ENCODE data around the gene ANKZF1. TPM values are rescaled to one million over a fixed set of nuclear protein-coding genes. Genes with fewer than 3 reads are reported as not detected.

Gene ANKZF1
- total RNA-seq, 1 donor from 2014 or later = 46.3 TPM

DNA sequence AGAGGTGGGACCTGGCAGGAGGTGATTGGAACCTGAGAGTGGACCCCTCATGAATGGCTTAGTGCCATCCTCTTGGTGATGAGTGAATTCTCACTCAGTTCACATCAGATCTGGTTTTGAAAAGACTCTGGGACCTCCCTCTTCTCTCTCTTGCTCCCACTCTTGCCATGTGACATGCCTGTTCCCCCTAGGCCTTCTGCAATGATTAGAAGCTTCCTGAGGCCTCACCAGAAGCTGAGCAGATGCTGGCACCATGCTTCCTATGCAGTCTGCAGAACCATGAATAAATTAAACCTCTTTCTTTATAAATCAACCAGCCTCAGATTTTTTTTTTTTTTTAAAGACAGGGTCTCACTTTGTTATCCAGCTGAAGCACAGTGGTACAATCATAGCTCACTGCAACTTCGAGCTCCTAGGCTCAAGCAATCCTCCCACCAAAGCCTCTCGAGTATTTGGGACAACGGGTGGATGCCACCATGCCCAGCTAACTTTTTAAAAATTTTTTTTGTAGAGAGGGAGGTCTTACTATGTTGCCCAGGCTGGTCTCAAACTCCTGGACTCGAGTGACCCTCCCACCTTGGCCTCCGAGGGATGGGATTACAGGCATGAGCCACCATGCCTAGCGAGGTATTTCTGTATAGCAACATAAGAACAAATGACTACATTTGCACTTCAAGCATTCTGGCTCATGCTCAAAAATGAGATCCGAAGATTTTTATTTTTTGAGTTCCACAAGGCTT lies 25.0 kb upstream of the ANKZF1 start:
- FAIRE-seq = no peak
- no peak for DNase-seq (ENCODE audit: low read depth)
- no peaks in the 10 kb centered on the region for H3K27me3 ChIP-seq (ENCODE audit: control insufficient read depth, insufficient read depth, low read length)
- peaks cover 6% of the 10 kb centered on the region for H3K36me3 ChIP-seq (ENCODE audit: control insufficient read depth, insufficient read depth, low read length)
- TF ChIP-seq, protein P1, sequence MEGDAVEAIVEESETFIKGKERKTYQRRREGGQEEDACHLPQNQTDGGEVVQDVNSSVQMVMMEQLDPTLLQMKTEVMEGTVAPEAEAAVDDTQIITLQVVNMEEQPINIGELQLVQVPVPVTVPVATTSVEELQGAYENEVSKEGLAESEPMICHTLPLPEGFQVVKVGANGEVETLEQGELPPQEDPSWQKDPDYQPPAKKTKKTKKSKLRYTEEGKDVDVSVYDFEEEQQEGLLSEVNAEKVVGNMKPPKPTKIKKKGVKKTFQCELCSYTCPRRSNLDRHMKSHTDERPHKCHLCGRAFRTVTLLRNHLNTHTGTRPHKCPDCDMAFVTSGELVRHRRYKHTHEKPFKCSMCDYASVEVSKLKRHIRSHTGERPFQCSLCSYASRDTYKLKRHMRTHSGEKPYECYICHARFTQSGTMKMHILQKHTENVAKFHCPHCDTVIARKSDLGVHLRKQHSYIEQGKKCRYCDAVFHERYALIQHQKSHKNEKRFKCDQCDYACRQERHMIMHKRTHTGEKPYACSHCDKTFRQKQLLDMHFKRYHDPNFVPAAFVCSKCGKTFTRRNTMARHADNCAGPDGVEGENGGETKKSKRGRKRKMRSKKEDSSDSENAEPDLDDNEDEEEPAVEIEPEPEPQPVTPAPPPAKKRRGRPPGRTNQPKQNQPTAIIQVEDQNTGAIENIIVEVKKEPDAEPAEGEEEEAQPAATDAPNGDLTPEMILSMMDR (IDR thresholded peaks at IDR 0.05; ENCODE audit: insufficient read depth, low read length, severe bottlenecking) = no peak
- H3K4me3 ChIP-seq (ENCODE audit: low read depth, low read length) = no peak overlapping the region

DNA sequence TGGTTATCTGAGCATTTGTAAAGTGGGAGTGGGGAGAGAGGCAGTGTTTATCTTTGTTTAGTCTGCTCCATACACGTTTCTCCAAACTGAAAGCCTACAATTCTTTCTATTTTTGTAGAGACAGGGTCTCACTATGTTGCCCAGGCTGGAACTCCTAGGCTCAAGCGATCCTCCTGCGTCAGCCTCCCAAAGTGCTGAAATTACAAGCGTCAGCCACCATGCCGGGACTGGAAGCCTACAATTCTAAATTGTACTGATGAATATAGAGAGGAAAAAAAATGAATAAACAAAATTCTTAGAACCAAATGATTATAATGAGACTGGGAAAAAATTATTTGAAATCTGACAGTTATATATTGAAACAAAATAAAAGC lies 24.5 kb upstream of the ANKZF1 start:
- H3K4me3 ChIP-seq (ENCODE audit: low read depth, low read length) = no peak overlapping the region
- H3K36me3 ChIP-seq (ENCODE audit: control insufficient read depth, insufficient read depth, low read length) = peaks cover 9% of the 10 kb centered on the region
- DNase-seq (ENCODE audit: low read depth) (no peak), FAIRE-seq (no peak)
- TF ChIP-seq, protein P1 (IDR thresholded peaks at IDR 0.05; ENCODE audit: insufficient read depth, low read length, severe bottlenecking) = no peak
- H3K27me3 ChIP-seq (ENCODE audit: control insufficient read depth, insufficient read depth, low read length) = no peaks in the 10 kb centered on the region

DNA sequence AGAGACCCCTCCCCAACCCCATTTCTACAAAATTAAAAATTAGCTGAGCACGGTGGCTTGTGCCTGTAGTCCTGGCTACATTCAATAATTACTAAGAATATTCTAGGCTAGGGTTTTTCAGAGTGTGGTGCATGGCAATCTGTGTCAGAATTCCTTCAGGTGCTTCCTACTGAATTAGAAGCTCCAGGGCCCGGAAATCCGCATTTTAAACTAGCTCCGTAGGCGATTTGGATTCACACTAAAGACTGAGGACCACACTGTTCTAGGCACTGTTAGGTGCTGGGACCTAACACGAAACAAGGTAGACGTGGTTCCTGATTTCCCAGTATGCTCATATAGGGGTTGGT lies 23.7 kb upstream of the ANKZF1 start:
- TF ChIP-seq, protein P1 (IDR thresholded peaks at IDR 0.05; ENCODE audit: insufficient read depth, low read length, severe bottlenecking) = no peak
- H3K36me3 ChIP-seq (ENCODE audit: control insufficient read depth, insufficient read depth, low read length) = peaks cover 13% of the 10 kb centered on the region
- H3K27me3 ChIP-seq (ENCODE audit: control insufficient read depth, insufficient read depth, low read length) = no peaks in the 10 kb centered on the region
- no peak for DNase-seq (ENCODE audit: low read depth)
- FAIRE-seq = no peak
- H3K4me3 ChIP-seq (ENCODE audit: low read depth, low read length) = peak overlapping the region; percentile 80

DNA sequence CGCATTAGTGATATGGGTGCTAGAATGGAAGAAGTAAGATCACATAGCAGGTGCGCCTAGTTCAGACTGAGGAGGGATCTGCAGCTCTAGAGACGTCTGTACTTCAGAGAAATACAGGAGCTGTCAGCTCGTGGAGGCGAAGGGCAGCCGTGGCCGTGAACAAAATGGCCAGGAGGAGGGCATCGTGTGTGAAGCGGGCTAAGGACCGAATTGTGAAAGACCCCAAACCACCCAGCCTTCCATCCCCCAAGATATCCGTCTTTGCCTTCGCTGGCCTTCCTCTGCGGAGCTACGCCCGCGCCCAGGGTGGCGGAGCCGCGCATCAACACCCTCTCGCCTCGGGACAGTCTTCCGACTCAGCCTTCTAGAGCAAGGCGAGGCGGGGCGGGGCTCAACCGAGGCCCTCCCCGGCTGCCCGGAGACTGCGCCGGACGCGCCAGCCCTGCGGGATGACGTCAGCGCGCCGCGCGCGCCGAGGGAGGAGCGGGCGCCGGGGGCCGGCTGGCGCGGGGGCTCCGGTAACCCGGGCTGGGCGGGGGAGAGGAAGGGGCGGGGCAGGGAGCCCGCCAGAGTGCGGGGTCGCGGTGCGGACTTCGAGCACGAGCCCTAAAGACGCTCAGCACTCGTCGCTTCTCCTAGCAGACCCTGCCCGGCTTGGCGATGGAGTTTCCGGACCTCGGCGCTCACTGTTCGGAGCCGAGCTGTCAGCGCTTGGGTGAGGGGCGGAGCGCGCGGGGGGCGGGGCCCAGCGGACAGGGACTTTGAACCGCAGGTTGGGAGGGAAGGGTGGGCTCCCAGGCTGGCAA lies 23.1 kb upstream of the ANKZF1 start, which contains the start of gene ZFAND2B:
ZFAND2B (plus strand) TSS at position 455 of the 806 bp plus-strand sequence; CDS start at position 661, 206 bp downstream.
- Histone ChIP-seq H3K4me3 (ENCODE audit: low read depth, low read length) (peak within 1 kb of the TSS; percentile 80), H3K36me3 (ENCODE audit: control insufficient read depth, insufficient read depth, low read length) (peaks cover 16% of the 10 kb centered on the region), H3K27me3 (ENCODE audit: control insufficient read depth, insufficient read depth, low read length) (no peaks in the 10 kb centered on the region)
- TF ChIP-seq, protein P1 (IDR thresholded peaks at IDR 0.05; ENCODE audit: insufficient read depth, low read length, severe bottlenecking) = peak; percentile 2
- FAIRE-seq (no peak), DNase-seq (ENCODE audit: low read depth) (peak; percentile 81)

DNA sequence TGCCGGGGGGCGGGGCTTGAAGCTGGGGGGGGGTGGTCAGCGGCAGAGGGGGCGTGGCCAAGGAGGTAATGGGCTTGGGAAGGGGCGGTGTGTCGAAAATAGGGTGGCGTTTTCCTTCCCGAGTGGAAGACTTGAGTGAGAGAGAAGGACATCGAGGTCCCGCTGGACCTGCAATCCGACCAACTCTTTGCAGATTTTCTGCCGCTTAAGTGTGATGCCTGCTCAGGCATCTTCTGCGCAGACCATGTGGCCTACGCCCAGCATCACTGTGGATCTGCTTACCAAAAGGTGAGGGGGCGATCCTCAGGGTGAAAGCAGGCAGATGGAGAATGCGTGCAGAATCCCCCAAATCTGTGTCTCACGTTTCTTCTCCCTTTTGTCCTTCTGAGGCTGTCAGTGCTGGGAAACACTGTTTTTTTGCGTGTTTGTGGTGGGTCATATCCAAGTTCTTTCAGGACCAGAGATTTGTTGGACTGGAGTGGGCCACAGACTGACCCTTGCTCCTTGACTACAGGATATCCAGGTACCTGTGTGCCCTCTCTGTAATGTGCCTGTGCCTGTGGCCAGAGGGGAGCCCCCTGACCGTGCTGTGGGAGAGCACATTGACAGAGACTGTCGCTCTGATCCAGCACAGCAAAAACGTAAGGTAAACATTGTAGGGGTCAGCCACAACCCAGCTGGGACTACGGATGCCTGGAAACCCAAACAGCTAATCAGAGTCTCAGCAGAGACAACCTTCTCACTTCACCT lies 22.3 kb upstream of the ANKZF1 start:
- TF ChIP-seq, protein P1 (IDR thresholded peaks at IDR 0.05; ENCODE audit: insufficient read depth, low read length, severe bottlenecking) = no peak
- DNase-seq (ENCODE audit: low read depth) = no peak
- no peaks in the 10 kb centered on the region for H3K27me3 ChIP-seq (ENCODE audit: control insufficient read depth, insufficient read depth, low read length)
- peaks cover 18% of the 10 kb centered on the region for H3K36me3 ChIP-seq (ENCODE audit: control insufficient read depth, insufficient read depth, low read length)
- peak overlapping the region; percentile 80 for H3K4me3 ChIP-seq (ENCODE audit: low read depth, low read length)
- FAIRE-seq = no peak
